Ovary (tissue), 9 donors: ENCODE results near the gene LCA5. TPM values are rescaled to one million over a fixed set of nuclear protein-coding genes. Genes with fewer than 3 reads are reported as not detected.

ENCODE experiments used
- DNase-seq, 5 donors: peaks; one replicate each; pipeline ENCODE4 v3.0.0-alpha.2; 2019 to 2020
- H3K27ac ChIP-seq, 2 donors: fragments of 200-600 bp; one replicate each; pipeline versions ENCODE4 v1.5.1 to v1.8.0; 2019 to 2022
- H3K27me3 ChIP-seq: fragments of 200-600 bp; one replicate; pipeline ENCODE4 v1.8.0; 2022
- H3K36me3 ChIP-seq: fragments of 200-600 bp; sonication (generic); one replicate; pipeline ENCODE4 v1.5.1; 2019
- H3K4me1 ChIP-seq: one replicate; pipeline ENCODE4 v1.8.1; 2013; ENCODE audit warnings: mild to moderate bottlenecking, moderate library complexity; ENCODE audit not compliant: insufficient read depth
- H3K4me3 ChIP-seq: fragments of 200-600 bp; sonication (generic); one replicate; pipeline ENCODE4 v1.5.1; 2017
- H3K9me3 ChIP-seq, 2 donors: fragments of 200-600 bp in 1 of 2; sonication (generic) in 1 of 2; one replicate each; pipeline versions ENCODE4 v1.5.1 to v1.8.1; 2013 to 2019; ENCODE audit warnings: mild to moderate bottlenecking in 1 of 2, moderate library complexity in 1 of 2
- CTCF ChIP-seq, 3 donors: fragments of 450-650 bp in 2 of 3; fragments of 200-600 bp in 1 of 3; IDR thresholded peaks; one replicate each; pipeline versions ENCODE4 v1.5.1 to v1.8.0; 2016 to 2022; ENCODE audit warnings: antibody characterized with exemption in 3 of 3, mild to moderate bottlenecking in 1 of 3
- EP300 ChIP-seq: sonication (generic); formaldehyde crosslinking; IDR thresholded peaks from one replicate; pipeline ENCODE4 v1.6.1; 2017; ENCODE audit warnings: antibody characterized with exemption
- POLR2A ChIP-seq: fragments of 450-650 bp; IDR thresholded peaks from one replicate; pipeline ENCODE4 v1.6.1; 2017; ENCODE audit warnings: antibody characterized with exemption, mild to moderate bottlenecking, moderate library complexity
- WGBS, 3 donors: extraction: QIAGEN DNeasy Blood & Tissue Kit in 1 of 3; methylation state at CpG; one replicate each; pipeline versions ENCODE4 v1.1.5 to v1.1.7; 2013 to 2017; 5-methylcytosine and 5-hydroxymethylcytosine counted together
- intact Hi-C, 4 donors: fragments of 100-400 bp; cut with DNase I; formaldehyde crosslinking; loops; one replicate each; pipeline versions ENCODE4 v1.11.0 to v1.15.1; 2022 to 2023
- polyA plus RNA-seq, 2 donors: library from polyadenylated mRNA; stranded (reverse); fragments of 200-250 nt in 1 of 2; fragments of 350-450 nt in 1 of 2; fragmentation: Illumina TruSeq in 1 of 2; extraction: RNeasy Lipid Tissue Mini Kit (QIAGEN cat#74804) in 1 of 2; gene quantifications; one replicate each; pipeline ENCODE4 v1.2.3, GENCODE V29; 2013 to 2014
- total RNA-seq, 7 donors: library from RNA; depleted of rRNA in 2 of 7; stranded (reverse); fragments of >200 nt in 2 of 7; fragmentation: NEBNext Ultra II Directional in 3 of 7; extraction: Animal tissue kit (Norgen Biotek cat#: 25700) in 3 of 7; gene quantifications; one replicate each; pipeline versions ENCODE4 v1.1.0 to v1.2.4, GENCODE V29; 2016 to 2023
- donor health status: DM: no; HTN: no; CAD: no; lungs with moderate emphysema.
- donor health status: DM: no; HTN: no; CAD: no.
- donor health status: Bipolar disorder and iron deficiency.
- donor health status: DM: yes; HTN: yes; CAD: no.
- donor health status: DM: no; HTN: no; CAD: no.
- donor health status: DM: yes; HTN: yes; CAD: no.

The LCA5 gene
- total and polyA plus RNA-seq, 9 donors, result 4.9 to 11.4 (median 8.9) TPM

GRCh38 chr6:79570129-79571029 lies 33.1 kb upstream of the LCA5 start:
- DNase-seq, result no peak
- intact Hi-C loops, result loop anchor here in 1 of 4 donors (5.0 kb wide), 1 partner anchor 142 kb away; no protein-coding TSS in a partner anchor
- Histone ChIP-seq H3K4me1 (no peaks in the 10 kb centered on the region), H3K4me3 (peak overlapping the region; percentile 8), H3K27ac (no peak overlapping the region), H3K9me3 (no peaks in the 10 kb centered on the region), H3K36me3 (no peaks in the 10 kb centered on the region), H3K27me3 (no peaks in the 10 kb centered on the region)
- 9 to 22% (median 16%) methylated on average over 3 of the region's 3 CpGs for WGBS, 3 donors
- TF ChIP-seq POLR2A, result no peak
- peak in 2 of 3 donors; percentile 34 to 43 for TF ChIP-seq CTCF (IDR thresholded peaks at IDR 0.05)
- TF ChIP-seq EP300, result no peak

GRCh38 chr6:79568996-79569395 lies 31.8 kb upstream of the LCA5 start:
- Histone ChIP-seq H3K27me3 (no peaks in the 10 kb centered on the region), H3K9me3 (no peaks in the 10 kb centered on the region), H3K4me1 (no peaks in the 10 kb centered on the region), H3K27ac (no peak overlapping the region), H3K4me3 (no peak overlapping the region), H3K36me3 (no peaks in the 10 kb centered on the region)
- TF ChIP-seq POLR2A (no peak), CTCF (IDR thresholded peaks at IDR 0.05) (no peak)
- 91 to 94% (median 91%) methylated on average over 2 of the region's 2 CpGs for WGBS, 3 donors
- intact Hi-C loops, result no loop called here
- DNase-seq, result no peak

- no peak overlapping the region for H3K27ac ChIP-seq
- H3K4me3 ChIP-seq, result no peak overlapping the region
- H3K4me1 ChIP-seq, result no peaks in the 10 kb centered on the region
- TF ChIP-seq CTCF (IDR thresholded peaks at IDR 0.05), result no peak
- TF ChIP-seq EP300, result no peak
- TF ChIP-seq POLR2A, result no peak
- H3K36me3 ChIP-seq, result no peaks in the 10 kb centered on the region
- 59 to 72% (median 70%) methylated on average over 2 of the region's 2 CpGs for WGBS, 3 donors
- no peaks in the 10 kb centered on the region for H3K27me3 ChIP-seq
- DNase-seq, result no peak
- H3K9me3 ChIP-seq, result no peaks in the 10 kb centered on the region
- intact Hi-C loops, result no loop called here
These were observed 27.4 kb upstream of the LCA5 start for GRCh38 chr6:79564636-79565035.

- DNase-seq, result no peak
- no peaks in the 10 kb centered on the region for H3K36me3 ChIP-seq
- H3K27me3 ChIP-seq, result no peaks in the 10 kb centered on the region
- 74 to 97% (median 76%) methylated on average over 2 of the region's 2 CpGs for WGBS, 3 donors
- no peaks in the 10 kb centered on the region for H3K4me1 ChIP-seq
- no peak overlapping the region for H3K27ac ChIP-seq
- no peak overlapping the region for H3K4me3 ChIP-seq
- no peaks in the 10 kb centered on the region for H3K9me3 ChIP-seq
- TF ChIP-seq CTCF (IDR thresholded peaks at IDR 0.05) (no peak), POLR2A (no peak), EP300 (no peak)
- intact Hi-C loops, result no loop called here
These were observed 22.5 kb upstream of the LCA5 start for GRCh38 chr6:79559706-79560105.
